ENCODE measurements around the gene PCDHGC5.

Gene PCDHGC5

GRCh38 chr5:141517880-141518617 is 29.2 kb downstream of the PCDHGC5 start:
- TF ChIP-seq ZFX (IDR thresholded peaks at IDR 0.05; ENCODE audit: borderline replicate concordance): no peak
- no peak for TF ChIP-seq CTCF (IDR thresholded peaks at IDR 0.05)
- no peak overlapping the region for H3K27ac ChIP-seq

- no peak overlapping the region for H3K27ac ChIP-seq
- TF ChIP-seq CTCF (IDR thresholded peaks at IDR 0.05) (no peak), ZFX (IDR thresholded peaks at IDR 0.05; ENCODE audit: borderline replicate concordance) (no peak)
Measured at GRCh38 chr5:141518618-141519015, 29.7 kb downstream of the PCDHGC5 start.

- H3K27ac ChIP-seq: no peak overlapping the region
- TF ChIP-seq ZFX (IDR thresholded peaks at IDR 0.05; ENCODE audit: borderline replicate concordance) (no peak), CTCF (IDR thresholded peaks at IDR 0.05) (no peak)
Measured at GRCh38 chr5:141519605-141520565, 31.0 kb downstream of the PCDHGC5 start.

- peak overlapping the region; percentile 23; the same call in 1 of the 2 replicates for H3K27ac ChIP-seq
- no peak for TF ChIP-seq CTCF (IDR thresholded peaks at IDR 0.05)
- no peak for TF ChIP-seq ZFX (IDR thresholded peaks at IDR 0.05; ENCODE audit: borderline replicate concordance)
Measured at GRCh38 chr5:141521244-141521781, 32.4 kb downstream of the PCDHGC5 start.

GRCh38 chr5:141522301-141522700 is 33.4 kb downstream of the PCDHGC5 start:
- H3K27ac ChIP-seq: no peak overlapping the region

GRCh38 chr5:141523991-141524390 is 35.1 kb downstream of the PCDHGC5 start:
- H3K27ac ChIP-seq: no peak overlapping the region

More at GRCh38 chr5:141522301-141522700, 33.4 kb downstream of the PCDHGC5 start:
- TF ChIP-seq CTCF (IDR thresholded peaks at IDR 0.05) (no peak), ZFX (IDR thresholded peaks at IDR 0.05; ENCODE audit: borderline replicate concordance) (no peak)

More at GRCh38 chr5:141523991-141524390, 35.1 kb downstream of the PCDHGC5 start:
- TF ChIP-seq CTCF (IDR thresholded peaks at IDR 0.05) (no peak), ZFX (IDR thresholded peaks at IDR 0.05; ENCODE audit: borderline replicate concordance) (no peak)

Data from 22Rv1 (cell line).